ENCODE data around the gene NEK1. TPM values are rescaled to one million over a fixed set of nuclear protein-coding genes. Genes with fewer than 3 reads are reported as not detected.
"Not testable (repeated sequence)": the region's sequence is repeated elsewhere in the genome, so short reads cannot be mapped to it uniquely, and the experiment has no call there.

The NEK1 gene
- total and polyA plus RNA-seq, 2 experiments from 2014 or later: 7.6 to 14.3 TPM

- Histone ChIP-seq H3K9me3 (ENCODE audit: low read depth) (no peaks in the 10 kb centered on the region), H3K36me3 (ENCODE audit: low read depth) (no peaks in the 10 kb centered on the region), H3F3A (ENCODE audit: insufficient read depth) (peaks cover 13% of the 10 kb centered on the region), H3K9me2 (ENCODE audit: insufficient read depth) (no peaks in the 10 kb centered on the region), H3K27ac (peak overlapping the region; percentile 21), H3K79me2 (ENCODE audit: insufficient read depth) (no peaks in the 10 kb centered on the region), H3K4me3 (peak overlapping the region; percentile 6; the same call in 1 of the 2 replicates), H3K9ac (no peak overlapping the region), H3K4me2 (ENCODE audit: unreplicated experiment) (peak overlapping the region; percentile 72), H3K27me3 (replicated peaks; ENCODE audit: insufficient read depth) (no peaks in the 10 kb centered on the region), H3K4me1 (ENCODE audit: insufficient read depth) (peaks cover 15% of the 10 kb centered on the region), H2AFZ (no peak overlapping the region), H4K20me1 (ENCODE audit: insufficient read depth) (no peaks in the 10 kb centered on the region)
- peak; percentile 33 for DNase-seq
- in situ Hi-C loops (cut with MboI): no loop called here
- TF ChIP-seq EZH2phosphoT487 (IDR thresholded peaks at IDR 0.05; ENCODE audit: insufficient read depth, low read depth): no peak
- TF ChIP-seq EZH2 (IDR thresholded peaks at IDR 0.05; ENCODE audit: insufficient read depth, poor library complexity, severe bottlenecking): no peak
These were observed 71.6 kb downstream of the NEK1 start for GRCh38 chr4:169540774-169541173.

GRCh38 chr4:169530048-169530447, 82.3 kb downstream of the NEK1 start:
- H3K79me2 ChIP-seq (ENCODE audit: insufficient read depth): no peaks in the 10 kb centered on the region
- WGBS, 2 experiments (ENCODE audit: low coverage in 1 of 2, low lambda C conversion rate in 2 of 2, missing lambda C conversion rate in 2 of 2): 91 to 96% methylated on average over 2 of the region's 2 CpGs
- TF ChIP-seq EZH2phosphoT487 (IDR thresholded peaks at IDR 0.05; ENCODE audit: insufficient read depth, low read depth) (no peak), EZH2 (IDR thresholded peaks at IDR 0.05; ENCODE audit: insufficient read depth, poor library complexity, severe bottlenecking) (no peak)
- no peaks in the 10 kb centered on the region for H3K9me3 ChIP-seq (ENCODE audit: low read depth)
- no peak overlapping the region for H2AFZ ChIP-seq
- no peak overlapping the region for H3K4me3 ChIP-seq
- no peaks in the 10 kb centered on the region for H4K20me1 ChIP-seq (ENCODE audit: insufficient read depth)
- H3K4me2 ChIP-seq (ENCODE audit: unreplicated experiment): no peak overlapping the region
- no peaks in the 10 kb centered on the region for H3K9me2 ChIP-seq (ENCODE audit: insufficient read depth)
- in situ Hi-C loops (cut with MboI): no loop called here
- H3K9ac ChIP-seq: no peak overlapping the region
- no peak overlapping the region for H3K27ac ChIP-seq
- no peak for DNase-seq
- H3F3A ChIP-seq (ENCODE audit: insufficient read depth): no peaks in the 10 kb centered on the region
- H3K4me1 ChIP-seq (ENCODE audit: insufficient read depth): no peaks in the 10 kb centered on the region
- no peaks in the 10 kb centered on the region for H3K27me3 ChIP-seq (replicated peaks; ENCODE audit: insufficient read depth)
- H3K36me3 ChIP-seq (ENCODE audit: low read depth): 0 out of 2 replicates have a peak, but pooled peaks cover 6% of the 10 kb centered on the region

GRCh38 chr4:169523796-169524195, 88.6 kb downstream of the NEK1 start:
- Histone ChIP-seq H3K4me1 (ENCODE audit: insufficient read depth) (no peaks in the 10 kb centered on the region), H3K79me2 (ENCODE audit: insufficient read depth) (no peaks in the 10 kb centered on the region), H4K20me1 (ENCODE audit: insufficient read depth) (no peaks in the 10 kb centered on the region), H3F3A (ENCODE audit: insufficient read depth) (no peaks in the 10 kb centered on the region), H3K4me3 (no peak overlapping the region), H3K36me3 (ENCODE audit: low read depth) (peaks cover 8% of the 10 kb centered on the region; the same call in 1 of the 2 replicates), H2AFZ (no peak overlapping the region), H3K27ac (no peak overlapping the region), H3K9me2 (ENCODE audit: insufficient read depth) (no peaks in the 10 kb centered on the region), H3K9ac (no peak overlapping the region), H3K27me3 (replicated peaks; ENCODE audit: insufficient read depth) (no peaks in the 10 kb centered on the region), H3K4me2 (ENCODE audit: unreplicated experiment) (no peak overlapping the region), H3K9me3 (ENCODE audit: low read depth) (no peaks in the 10 kb centered on the region)
- no peak for TF ChIP-seq EZH2phosphoT487 (IDR thresholded peaks at IDR 0.05; ENCODE audit: insufficient read depth, low read depth)
- DNase-seq: no peak
- in situ Hi-C loops (cut with MboI): no loop called here

GRCh38 chr4:169510617-169511016, 101.8 kb downstream of the NEK1 start:
- in situ Hi-C loops (cut with MboI): no loop called here
- DNase-seq: no peak
- TF ChIP-seq EZH2phosphoT487 (IDR thresholded peaks at IDR 0.05; ENCODE audit: insufficient read depth, low read depth): no peak
- no peak for TF ChIP-seq EZH2 (IDR thresholded peaks at IDR 0.05; ENCODE audit: insufficient read depth, poor library complexity, severe bottlenecking)
- no peaks in the 10 kb centered on the region for H4K20me1 ChIP-seq (ENCODE audit: insufficient read depth)
- H3F3A ChIP-seq (ENCODE audit: insufficient read depth): no peaks in the 10 kb centered on the region
- no peaks in the 10 kb centered on the region for H3K4me1 ChIP-seq (ENCODE audit: insufficient read depth)
- 0 out of 2 replicates have a peak, but pooled peaks cover 5% of the 10 kb centered on the region for H3K36me3 ChIP-seq (ENCODE audit: low read depth)
- no peak overlapping the region for H3K27ac ChIP-seq
- 85 to 89% methylated on average over 3 of the region's 3 CpGs for WGBS, 2 experiments (ENCODE audit: low coverage in 1 of 2, low lambda C conversion rate in 2 of 2, missing lambda C conversion rate in 2 of 2)
- H3K9ac ChIP-seq: no peak overlapping the region
- H3K9me3 ChIP-seq (ENCODE audit: low read depth): no peaks in the 10 kb centered on the region
- no peaks in the 10 kb centered on the region; the same call in 1 of the 2 replicates for H3K9me2 ChIP-seq (ENCODE audit: insufficient read depth)
- H2AFZ ChIP-seq: no peak overlapping the region
- H3K79me2 ChIP-seq (ENCODE audit: insufficient read depth): no peaks in the 10 kb centered on the region
- no peaks in the 10 kb centered on the region for H3K27me3 ChIP-seq (replicated peaks; ENCODE audit: insufficient read depth)
- no peak overlapping the region for H3K4me3 ChIP-seq
- no peak overlapping the region for H3K4me2 ChIP-seq (ENCODE audit: unreplicated experiment)

GRCh38 chr4:169506903-169507302, 105.5 kb downstream of the NEK1 start:
- Histone ChIP-seq H3K27ac (no peak overlapping the region), H3K79me2 (ENCODE audit: insufficient read depth) (no peaks in the 10 kb centered on the region), H2AFZ (no peak overlapping the region), H3F3A (ENCODE audit: insufficient read depth) (no peaks in the 10 kb centered on the region), H3K9me3 (ENCODE audit: low read depth) (peaks cover 4% of the 10 kb centered on the region), H3K4me1 (ENCODE audit: insufficient read depth) (no peaks in the 10 kb centered on the region), H3K4me3 (no peak overlapping the region), H3K4me2 (ENCODE audit: unreplicated experiment) (no peak overlapping the region), H3K36me3 (ENCODE audit: low read depth) (peaks cover 17% of the 10 kb centered on the region; the same call in 1 of the 2 replicates), H3K27me3 (replicated peaks; ENCODE audit: insufficient read depth) (no peaks in the 10 kb centered on the region), H3K9ac (no peak overlapping the region), H4K20me1 (ENCODE audit: insufficient read depth) (no peaks in the 10 kb centered on the region), H3K9me2 (ENCODE audit: insufficient read depth) (no peaks in the 10 kb centered on the region)
- TF ChIP-seq EZH2 (IDR thresholded peaks at IDR 0.05; ENCODE audit: insufficient read depth, poor library complexity, severe bottlenecking) (no peak), EZH2phosphoT487 (IDR thresholded peaks at IDR 0.05; ENCODE audit: insufficient read depth, low read depth) (no peak)
- in situ Hi-C loops (cut with MboI): no loop called here
- no peak for DNase-seq
- WGBS, 2 experiments (ENCODE audit: low coverage in 1 of 2, low lambda C conversion rate in 2 of 2, missing lambda C conversion rate in 2 of 2): 95 to 98% methylated on average over 2 of the region's 2 CpGs

- WGBS, 2 experiments (ENCODE audit: low coverage in 1 of 2, low lambda C conversion rate in 2 of 2, missing lambda C conversion rate in 2 of 2): 96 to 98% methylated on average over 11 of the region's 11 CpGs
- H3F3A ChIP-seq (ENCODE audit: insufficient read depth); H3K9me3 ChIP-seq (ENCODE audit: low read depth); H3K4me1 ChIP-seq (ENCODE audit: insufficient read depth); H2AFZ ChIP-seq; H3K27me3 ChIP-seq (replicated peaks; ENCODE audit: insufficient read depth); DNase-seq; H4K20me1 ChIP-seq (ENCODE audit: insufficient read depth); H3K9ac ChIP-seq; H3K9me2 ChIP-seq (ENCODE audit: insufficient read depth); H3K79me2 ChIP-seq (ENCODE audit: insufficient read depth); H3K27ac ChIP-seq; H3K4me3 ChIP-seq; H3K4me2 ChIP-seq (ENCODE audit: unreplicated experiment): not testable (repeated sequence)
- in situ Hi-C loops (cut with MboI): loop anchor here (25.0 kb wide), 1 partner anchor 1313 kb away; no protein-coding TSS in a partner anchor
- H3K36me3 ChIP-seq (ENCODE audit: low read depth): peaks cover 17% of the 10 kb centered on the region; the same call in 1 of the 2 replicates
These were observed 112.5 kb downstream of the NEK1 start for GRCh38 chr4:169499907-169500306.

GRCh38 chr4:169494234-169494633, 118.1 kb downstream of the NEK1 start:
- not testable (repeated sequence) for H3K9me2 ChIP-seq (ENCODE audit: insufficient read depth); H3K27me3 ChIP-seq (replicated peaks; ENCODE audit: insufficient read depth); H3K9ac ChIP-seq; H3K4me1 ChIP-seq (ENCODE audit: insufficient read depth); H3K4me2 ChIP-seq (ENCODE audit: unreplicated experiment); DNase-seq; H3K79me2 ChIP-seq (ENCODE audit: insufficient read depth); H3K36me3 ChIP-seq (ENCODE audit: low read depth); H3K9me3 ChIP-seq (ENCODE audit: low read depth); H4K20me1 ChIP-seq (ENCODE audit: insufficient read depth); H3K27ac ChIP-seq; H2AFZ ChIP-seq; H3K4me3 ChIP-seq
- in situ Hi-C loops (cut with MboI): loop anchor here (25.0 kb wide), 1 partner anchor 1307 kb away; no protein-coding TSS in a partner anchor
- peaks cover 12% of the 10 kb centered on the region; the same call in 1 of the 2 replicates for H3F3A ChIP-seq (ENCODE audit: insufficient read depth)
- WGBS, 2 experiments (ENCODE audit: low coverage in 1 of 2, low lambda C conversion rate in 2 of 2, missing lambda C conversion rate in 2 of 2): 95 to 97% methylated on average over 3 of the region's 3 CpGs
